ENCODE measurements around the gene MED28.

Gene MED28

GRCh38 chr4:17667653-17668201 is 53.3 kb downstream of the MED28 start:
- DNase-seq, result no peak

GRCh38 chr4:17670423-17670822 is 56.0 kb downstream of the MED28 start:
- DNase-seq, result no peak

- DNase-seq, result no peak
Measured at GRCh38 chr4:17680559-17681280, 66.3 kb downstream of the MED28 start.

- DNase-seq, result no peak
Measured at GRCh38 chr4:17681281-17682221, 67.1 kb downstream of the MED28 start.

GRCh38 chr4:17682222-17682566 is 67.8 kb downstream of the MED28 start:
- no peak for DNase-seq

Measured in CD4-positive, alpha-beta T cell treated with Interleukin-4 for 1 hour (primary cell).